Endothelial cell (in vitro differentiated cells): ENCODE results near the gene CNMD. TPM values are rescaled to one million over a fixed set of nuclear protein-coding genes. Genes with fewer than 3 reads are reported as not detected.

Experiments
- DNase-seq: peaks from one replicate; pipeline ENCODE4 v3.0.0; 2021; ENCODE audit warnings: low spot score
- H3K27ac Mint-ChIP-seq: one replicate; pipeline ENCODE4 v1.8.0; 2021; ENCODE audit warnings: mixed read lengths, inconsistent platforms; ENCODE audit not compliant: unreplicated experiment
- H3K27me3 Mint-ChIP-seq: one replicate; pipeline ENCODE4 v1.8.0; 2021; ENCODE audit warnings: mild to moderate bottlenecking, moderate library complexity, mixed read lengths, inconsistent platforms; ENCODE audit not compliant: unreplicated experiment
- H3K36me3 Mint-ChIP-seq: one replicate; pipeline ENCODE4 v1.8.0; 2021; ENCODE audit warnings: mild to moderate bottlenecking, low read depth, mixed read lengths, inconsistent platforms; ENCODE audit not compliant: unreplicated experiment
- H3K4me1 Mint-ChIP-seq: one replicate; pipeline ENCODE4 v1.8.0; 2021; ENCODE audit warnings: mild to moderate bottlenecking, mixed read lengths, inconsistent platforms; ENCODE audit not compliant: unreplicated experiment
- H3K4me3 Mint-ChIP-seq: one replicate; pipeline ENCODE4 v1.8.0; 2021; ENCODE audit warnings: mild to moderate bottlenecking, mixed read lengths, inconsistent platforms; ENCODE audit not compliant: unreplicated experiment
- H3K9me3 Mint-ChIP-seq: one replicate; pipeline ENCODE4 v1.8.0; 2021; ENCODE audit warnings: mixed read lengths, inconsistent platforms; ENCODE audit not compliant: unreplicated experiment
- total RNA-seq: library from RNA; stranded (reverse); fragmentation: NEBNext Ultra II Directional; extraction: Animal tissue kit (Norgen Biotek cat#: 25700); gene quantifications from one replicate; pipeline ENCODE4 v1.2.1, GENCODE V29; 2021; ENCODE audit not compliant: unreplicated experiment
- TF ChIP-seq, protein P1 (sequence below): fragments of 200-600 bp; sonication (generic); IDR thresholded peaks from one replicate; pipeline ENCODE4 v1.5.0; 2021; ENCODE audit warnings: antibody characterized with exemption; ENCODE audit not compliant: unreplicated experiment

The CNMD gene
- total RNA-seq, 1 donor from 2014 or later = 1.8 TPM

DNA sequence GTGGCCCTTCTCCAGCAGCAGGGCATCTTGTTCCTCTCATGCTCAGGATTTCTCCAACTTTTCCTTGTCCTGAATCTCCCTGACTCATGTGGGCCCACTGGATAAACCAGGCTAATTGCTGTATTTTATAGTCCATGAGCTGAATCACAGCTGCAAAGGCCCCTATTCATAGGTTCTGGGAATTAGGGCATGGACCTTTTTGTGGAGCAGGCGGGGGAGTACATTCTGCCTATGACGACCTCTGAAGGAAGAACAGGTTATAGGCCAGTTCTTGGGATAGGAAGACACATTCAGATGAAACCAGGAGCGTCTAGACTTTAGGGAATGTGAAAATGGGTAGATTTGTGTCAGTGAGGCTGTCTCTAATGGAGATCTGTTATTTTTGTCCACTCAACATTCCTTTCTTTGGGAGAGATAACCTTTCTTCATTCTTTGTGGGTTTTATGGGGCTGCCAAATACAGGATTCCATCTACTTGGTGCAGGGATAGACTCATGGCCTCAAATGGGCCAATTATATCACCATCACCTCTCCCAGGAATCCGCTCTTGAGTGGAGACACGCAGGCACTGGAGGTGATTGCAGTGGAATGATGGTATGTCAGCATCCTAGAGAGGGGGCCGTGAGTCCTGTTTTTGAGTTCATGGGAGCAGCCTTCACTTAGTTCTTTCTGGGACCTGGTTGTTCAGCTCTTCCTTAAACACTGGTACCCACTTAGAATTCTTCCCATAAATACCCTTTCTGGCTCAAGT, 45.1 kb upstream of the CNMD start:
- no peak for DNase-seq
- TF ChIP-seq, protein P1, sequence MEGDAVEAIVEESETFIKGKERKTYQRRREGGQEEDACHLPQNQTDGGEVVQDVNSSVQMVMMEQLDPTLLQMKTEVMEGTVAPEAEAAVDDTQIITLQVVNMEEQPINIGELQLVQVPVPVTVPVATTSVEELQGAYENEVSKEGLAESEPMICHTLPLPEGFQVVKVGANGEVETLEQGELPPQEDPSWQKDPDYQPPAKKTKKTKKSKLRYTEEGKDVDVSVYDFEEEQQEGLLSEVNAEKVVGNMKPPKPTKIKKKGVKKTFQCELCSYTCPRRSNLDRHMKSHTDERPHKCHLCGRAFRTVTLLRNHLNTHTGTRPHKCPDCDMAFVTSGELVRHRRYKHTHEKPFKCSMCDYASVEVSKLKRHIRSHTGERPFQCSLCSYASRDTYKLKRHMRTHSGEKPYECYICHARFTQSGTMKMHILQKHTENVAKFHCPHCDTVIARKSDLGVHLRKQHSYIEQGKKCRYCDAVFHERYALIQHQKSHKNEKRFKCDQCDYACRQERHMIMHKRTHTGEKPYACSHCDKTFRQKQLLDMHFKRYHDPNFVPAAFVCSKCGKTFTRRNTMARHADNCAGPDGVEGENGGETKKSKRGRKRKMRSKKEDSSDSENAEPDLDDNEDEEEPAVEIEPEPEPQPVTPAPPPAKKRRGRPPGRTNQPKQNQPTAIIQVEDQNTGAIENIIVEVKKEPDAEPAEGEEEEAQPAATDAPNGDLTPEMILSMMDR = no peak
- H3K27me3 Mint-ChIP-seq = no peaks in the 10 kb centered on the region
- H3K4me3 Mint-ChIP-seq = no peak overlapping the region
- no peaks in the 10 kb centered on the region for H3K36me3 Mint-ChIP-seq
- H3K27ac Mint-ChIP-seq = no peak overlapping the region
- H3K9me3 Mint-ChIP-seq = no peaks in the 10 kb centered on the region
- H3K4me1 Mint-ChIP-seq = peaks cover 5% of the 10 kb centered on the region

DNA sequence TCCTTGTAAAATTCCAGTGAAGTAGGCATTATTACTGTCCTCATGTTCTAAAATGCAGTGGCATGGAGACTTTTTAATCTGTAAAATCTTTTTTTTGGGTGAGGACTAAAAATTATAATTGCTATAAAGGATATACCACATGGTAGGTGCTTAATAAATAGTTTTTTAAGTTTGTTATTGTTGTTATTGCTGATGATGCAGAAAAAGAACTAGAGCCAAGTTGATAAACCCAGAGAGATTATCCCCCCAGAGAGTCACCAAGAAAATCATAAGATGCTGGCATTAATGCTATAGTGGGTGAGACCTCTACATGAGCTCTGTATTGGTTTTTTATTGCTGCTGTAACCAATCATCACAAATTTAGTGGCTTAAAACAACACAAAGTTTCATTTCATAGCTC, 44.3 kb upstream of the CNMD start:
- Mint-ChIP-seq H3K36me3 (no peaks in the 10 kb centered on the region), H3K27me3 (no peaks in the 10 kb centered on the region), H3K27ac (no peak overlapping the region), H3K4me1 (peaks cover 5% of the 10 kb centered on the region), H3K4me3 (no peak overlapping the region), H3K9me3 (no peaks in the 10 kb centered on the region)
- TF ChIP-seq, protein P1 = no peak
- no peak for DNase-seq

DNA sequence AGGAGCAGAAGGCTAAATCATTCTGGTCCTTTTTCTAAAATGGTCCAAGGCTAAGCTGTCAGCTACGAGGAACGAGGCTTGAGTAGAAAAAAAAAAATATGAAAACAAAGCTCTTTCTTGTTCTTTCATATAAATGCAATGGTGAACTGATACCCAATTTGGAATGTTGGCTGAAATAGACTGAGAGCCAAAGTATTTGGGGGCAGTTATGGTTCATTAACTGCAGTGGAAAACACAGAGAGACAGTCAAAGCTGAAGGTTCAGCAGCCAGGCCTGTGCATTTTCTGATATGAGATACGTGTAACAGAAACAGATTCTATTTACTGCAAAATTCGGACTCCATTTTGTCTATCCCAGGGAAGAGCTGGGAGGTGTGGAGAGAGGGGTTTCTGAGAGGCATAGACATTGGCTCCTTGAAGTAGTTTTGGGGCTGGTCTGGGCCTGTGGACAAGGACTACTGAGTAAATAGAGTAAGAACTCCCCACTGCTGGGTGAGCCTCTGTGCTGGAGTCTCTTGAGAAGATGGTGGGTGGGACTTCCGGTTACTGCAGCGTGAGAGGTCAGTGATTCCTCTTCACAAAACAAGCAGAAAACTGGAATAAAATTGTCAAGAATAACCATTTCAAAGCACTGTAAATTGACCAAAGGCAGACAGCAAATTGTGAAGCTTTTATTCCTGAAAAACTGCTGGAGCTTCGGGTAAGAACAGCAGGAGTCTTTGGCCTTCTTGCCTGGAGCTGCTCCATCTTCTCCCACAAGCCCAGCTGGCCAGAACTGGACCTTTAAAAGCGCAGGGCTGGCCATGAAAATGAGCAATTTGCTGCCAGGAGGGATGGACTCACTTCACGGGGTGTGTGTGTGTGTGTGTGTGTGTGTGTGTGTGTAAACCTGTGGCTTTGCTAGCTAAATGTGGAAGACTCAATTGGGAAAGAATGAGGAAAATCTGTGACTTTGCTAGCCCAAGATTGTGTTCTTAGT, 43.1 kb upstream of the CNMD start:
- Mint-ChIP-seq H3K4me1 (peaks cover 3% of the 10 kb centered on the region), H3K36me3 (no peaks in the 10 kb centered on the region), H3K27ac (no peak overlapping the region), H3K27me3 (no peaks in the 10 kb centered on the region), H3K9me3 (no peaks in the 10 kb centered on the region), H3K4me3 (no peak overlapping the region)
- TF ChIP-seq, protein P1 = no peak
- DNase-seq = no peak

DNA sequence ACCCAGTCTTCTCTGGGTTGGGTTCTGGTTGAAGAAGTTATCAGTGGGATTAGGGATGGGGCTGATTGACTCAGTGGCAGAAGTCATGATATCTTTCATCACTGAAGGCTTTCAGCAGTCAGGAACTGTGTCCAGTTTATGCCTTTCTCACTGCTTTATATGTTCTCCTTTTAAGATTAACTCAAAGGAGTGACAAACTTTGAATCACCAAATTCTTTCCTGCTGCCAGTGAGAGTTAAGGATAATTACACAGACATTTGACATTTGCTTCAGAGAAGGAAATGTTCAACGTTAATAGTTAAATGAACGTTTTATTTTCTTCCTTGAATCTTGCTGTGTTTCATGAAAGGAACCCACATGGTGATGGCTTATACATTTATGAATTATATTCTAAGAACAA, 41.0 kb upstream of the CNMD start:
- no peaks in the 10 kb centered on the region for H3K36me3 Mint-ChIP-seq
- DNase-seq = no peak
- no peak overlapping the region for H3K4me3 Mint-ChIP-seq
- no peaks in the 10 kb centered on the region for H3K4me1 Mint-ChIP-seq
- TF ChIP-seq, protein P1 = no peak
- H3K27ac Mint-ChIP-seq = no peak overlapping the region
- no peaks in the 10 kb centered on the region for H3K27me3 Mint-ChIP-seq
- H3K9me3 Mint-ChIP-seq = no peaks in the 10 kb centered on the region
